Activated B cell treated with CpG ODN at 0.5 μM for 24 hours (primary cell): ENCODE measurements around the gene AKAP11. TPM values are rescaled to one million over a fixed set of nuclear protein-coding genes. Genes with fewer than 3 reads are reported as not detected.

Source experiments
- ATAC-seq: fragments of 200-7000 bp; cut with Tn5 transposase; one replicate; pipeline ENCODE4 v1.10.0; 2021; ENCODE audit warnings: low read depth, mild to moderate bottlenecking, moderate library complexity
- CTCF ChIA-PET: fragments of 350-600 bp; sonication (Branson Sonifier 250); formaldehyde crosslinking; loops from one replicate; lab custom pipeline; 2021; ENCODE audit warnings: antibody characterized with exemption; lab: Charles Lee
- POLR2A ChIA-PET: fragments of 350-600 bp; sonication (Branson Sonifier 250); formaldehyde crosslinking; loops from one replicate; lab custom pipeline; 2021; ENCODE audit warnings: antibody characterized with exemption; lab: Charles Lee
- DNase-seq: peaks from one replicate; pipeline ENCODE4 v3.0.0; 2022
- H3K27ac Mint-ChIP-seq: one replicate; pipeline ENCODE4 v1.8.0; 2020; ENCODE audit warnings: mixed read lengths
- H3K27me3 Mint-ChIP-seq: one replicate; pipeline ENCODE4 v1.8.0; 2021; ENCODE audit warnings: mixed read lengths
- H3K36me3 Mint-ChIP-seq: one replicate; pipeline ENCODE4 v1.8.0; 2021; ENCODE audit warnings: low read depth, mixed read lengths
- H3K4me1 Mint-ChIP-seq: one replicate; pipeline ENCODE4 v1.8.0; 2021; ENCODE audit warnings: mixed read lengths
- H3K4me3 Mint-ChIP-seq: one replicate; pipeline ENCODE4 v1.8.0; 2020; ENCODE audit warnings: mild to moderate bottlenecking, mixed read lengths
- H3K9me3 Mint-ChIP-seq: one replicate; pipeline ENCODE4 v1.8.0; 2020; ENCODE audit warnings: mixed read lengths
- CTCF ChIP-seq: fragments of 200-600 bp; IDR thresholded peaks from one replicate; pipeline ENCODE4 v1.8.0; 2022; ENCODE audit warnings: antibody characterized with exemption, mild to moderate bottlenecking
- intact Hi-C: fragments of 100-400 bp; cut with micrococcal nuclease; formaldehyde crosslinking; loops from one replicate; pipeline ENCODE4 v1.15.1; 2024
- total RNA-seq: library from RNA; stranded (reverse); gene quantifications from 2 replicates; pipeline ENCODE4 v1.2.3, GENCODE V29; 2022

AKAP11 gene
- total RNA-seq, 1 donor from 2014 or later: 42.8 TPM

- ChIA-PET CTCF (interaction anchor here (0.6 to 1.7 kb wide), 11 partner anchors 13 to 1470 kb away, joined by 3 to 27 read pairs (median 4); no protein-coding TSS in a partner anchor), POLR2A (no interaction called here)
- no peak for TF ChIP-seq CTCF
- no peak for DNase-seq
- peak; percentile 84 for ATAC-seq
- no peaks in the 10 kb centered on the region for H3K27me3 Mint-ChIP-seq
- H3K9me3 Mint-ChIP-seq: no peaks in the 10 kb centered on the region
- intact Hi-C loops: loop anchor here (1.0 to 10.0 kb wide), 8 partner anchors 44 to 1471 kb away; partner anchors contain the start of gene TNFSF11
- no peak overlapping the region for H3K4me3 Mint-ChIP-seq
- H3K4me1 Mint-ChIP-seq: peaks cover 21% of the 10 kb centered on the region
- H3K27ac Mint-ChIP-seq: no peak overlapping the region
- no peaks in the 10 kb centered on the region for H3K36me3 Mint-ChIP-seq
Observed at GRCh38 chr13:42333613-42334328, 61.8 kb downstream of the AKAP11 start.

GRCh38 chr13:42334329-42334706, 62.4 kb downstream of the AKAP11 start:
- Mint-ChIP-seq H3K36me3 (no peaks in the 10 kb centered on the region), H3K27ac (peak overlapping the region; percentile 55), H3K9me3 (no peaks in the 10 kb centered on the region), H3K4me3 (no peak overlapping the region), H3K27me3 (no peaks in the 10 kb centered on the region), H3K4me1 (peaks cover 17% of the 10 kb centered on the region)
- DNase-seq (no peak), ATAC-seq (no peak)
- ChIA-PET POLR2A (no interaction called here), CTCF (interaction anchor here (0.6 to 1.7 kb wide), 11 partner anchors 12 to 1470 kb away, joined by 3 to 27 read pairs (median 4); no protein-coding TSS in a partner anchor)
- TF ChIP-seq CTCF: no peak
- intact Hi-C loops: loop anchor here (1.0 to 10.0 kb wide), 8 partner anchors 43 to 1470 kb away; partner anchors contain the start of gene TNFSF11

- no peak overlapping the region for H3K4me3 Mint-ChIP-seq
- CTCF ChIA-PET: no interaction called here
Observed at GRCh38 chr13:42337808-42338600, 66.1 kb downstream of the AKAP11 start.

GRCh38 chr13:42345367-42345766, 73.4 kb downstream of the AKAP11 start:
- ATAC-seq (no peak), DNase-seq (no peak)
- ChIA-PET POLR2A (no interaction called here), CTCF (no interaction called here)
- Mint-ChIP-seq H3K27ac (no peak overlapping the region), H3K4me1 (no peaks in the 10 kb centered on the region), H3K27me3 (no peaks in the 10 kb centered on the region), H3K36me3 (no peaks in the 10 kb centered on the region), H3K9me3 (no peaks in the 10 kb centered on the region), H3K4me3 (no peak overlapping the region)
- no peak for TF ChIP-seq CTCF
- intact Hi-C loops: no loop called here

More at GRCh38 chr13:42337808-42338600, 66.1 kb downstream of the AKAP11 start:
- intact Hi-C loops: loop anchor here (10.0 kb wide), 1 partner anchor 537 kb away; no protein-coding TSS in a partner anchor
- DNase-seq (no peak), ATAC-seq (no peak)
- POLR2A ChIA-PET: no interaction called here
- Mint-ChIP-seq H3K9me3 (no peaks in the 10 kb centered on the region), H3K27me3 (no peaks in the 10 kb centered on the region), H3K4me1 (peaks cover 8% of the 10 kb centered on the region), H3K27ac (no peak overlapping the region), H3K36me3 (no peaks in the 10 kb centered on the region)
- TF ChIP-seq CTCF: no peak

GRCh38 chr13:42348576-42348975, 76.6 kb downstream of the AKAP11 start:
- POLR2A ChIA-PET: interaction anchor here (0.7 kb wide), 1 partner anchor 37 kb away, joined by 3 read pairs; no protein-coding TSS in a partner anchor
- intact Hi-C loops: no loop called here
- TF ChIP-seq CTCF: no peak
- Mint-ChIP-seq H3K9me3 (no peaks in the 10 kb centered on the region), H3K27ac (no peak overlapping the region), H3K4me1 (no peaks in the 10 kb centered on the region), H3K27me3 (no peaks in the 10 kb centered on the region), H3K36me3 (no peaks in the 10 kb centered on the region), H3K4me3 (no peak overlapping the region)
- ATAC-seq: no peak
- no peak for DNase-seq
- CTCF ChIA-PET: no interaction called here
